Left ventricle myocardium inferior (tissue), 1 donor: Measurements from ENCODE around the gene MTMR12. TPM values are rescaled to one million over a fixed set of nuclear protein-coding genes. Genes with fewer than 3 reads are reported as not detected.

Source experiments
- DNase-seq: peaks from one replicate; pipeline ENCODE4 v3.0.0-alpha.2; 2020
- H3K27ac ChIP-seq: fragments of 200-600 bp; replicated peaks from 2 replicates; pipeline ENCODE4 v1.8.0; 2021
- H3K27me3 ChIP-seq: fragments of 200-600 bp; 2 replicates; pipeline ENCODE4 v1.8.0; 2021; ENCODE audit warnings: low read depth
- H3K36me3 ChIP-seq: fragments of 200-600 bp; 2 replicates; pipeline ENCODE4 v1.8.0; 2021
- H3K4me1 ChIP-seq: fragments of 200-600 bp; 2 replicates; pipeline ENCODE4 v1.8.0; 2021
- H3K4me3 ChIP-seq: fragments of 200-600 bp; 2 replicates; pipeline ENCODE4 v1.8.0; 2021; ENCODE audit warnings: mild to moderate bottlenecking, moderate library complexity
- H3K9me3 ChIP-seq: fragments of 200-600 bp; replicated peaks from 2 replicates; pipeline ENCODE4 v1.8.0; 2021
- CTCF ChIP-seq: fragments of 200-600 bp; IDR thresholded peaks from 2 replicates; pipeline ENCODE4 v1.8.0; 2021; ENCODE audit warnings: antibody characterized with exemption, mild to moderate bottlenecking, borderline replicate concordance
- intact Hi-C: fragments of 100-400 bp; cut with micrococcal nuclease; formaldehyde crosslinking; loops from one replicate; pipeline ENCODE4 v1.11.0; 2022
- total RNA-seq: library from RNA; stranded (reverse); fragmentation: NEBNext Ultra II Directional; extraction: Animal tissue kit (Norgen Biotek cat#: 25700); gene quantifications from one replicate; pipeline ENCODE4 v1.2.1, GENCODE V29; 2021
- donor health status: DM: no; HTN: yes; CAD: no; lungs with severe emphysema.

MTMR12 gene
- total RNA-seq, 1 donor from 2014 or later = 13.8 TPM

GRCh38 chr5:32182463-32183063, 130.2 kb downstream of the MTMR12 start:
- no peak overlapping the region for H3K27ac ChIP-seq
- intact Hi-C loops = no loop called here
- H3K4me3 ChIP-seq = no peak overlapping the region
- H3K27me3 ChIP-seq = no peaks in the 10 kb centered on the region
- no peaks in the 10 kb centered on the region for H3K36me3 ChIP-seq
- H3K4me1 ChIP-seq = peaks cover 7% of the 10 kb centered on the region
- H3K9me3 ChIP-seq = peaks cover 4% of the 10 kb centered on the region
- TF ChIP-seq CTCF = no peak
- no peak for DNase-seq

Other genes starting within 250 kb of the MTMR12 start
- gene GOLPH3, start 138.6 kb downstream of the MTMR12 start, total RNA-seq = 42.8 TPM
- 60.3 TPM for gene ZFR, start 131.8 kb upstream of the MTMR12 start, total RNA-seq